HL-60 (cell line): Measurements from ENCODE around the gene NPAS1.
"Not testable (repeated sequence)": the region's sequence is repeated elsewhere in the genome, so short reads cannot be mapped to it uniquely, and the experiment has no call there.

Experiments
- CTCF ChIP-seq: IDR thresholded peaks from one replicate; pipeline ENCODE4 v1.5.1; 2011; ENCODE audit warnings: low read length, control low read depth, inconsistent platforms; ENCODE audit not compliant: insufficient read depth
- GABPA ChIP-seq: IDR thresholded peaks from 2 replicates; pipeline ENCODE4 v1.6.1; 2012; ENCODE audit warnings: low read depth
- POLR2AphosphoS5 ChIP-seq: IDR thresholded peaks from 2 replicates; pipeline ENCODE4 v1.6.1; 2012; ENCODE audit warnings: low read depth

GRCh38 chr19:47010549-47010948 is 9.1 kb upstream of the NPAS1 start:
- TF ChIP-seq CTCF, GABPA, POLR2AphosphoS5: not testable (repeated sequence)
